GM21723 (cell line): ENCODE results near the gene MUC22.

ENCODE experiments used
- ATAC-seq: cut with Tn5 transposase; IDR thresholded peaks from one replicate; pipeline ENCODE4 v1.9.1; 2021; ENCODE audit warnings: mild to moderate bottlenecking, moderate library complexity; ENCODE audit not compliant: unreplicated experiment

Gene MUC22

GRCh38 chr6:31075528-31075927 is 65.3 kb downstream of the MUC22 start:
- ATAC-seq: no peak

GRCh38 chr6:31076611-31077010 is 66.3 kb downstream of the MUC22 start:
- ATAC-seq: no peak

GRCh38 chr6:31079656-31080261 is 69.5 kb downstream of the MUC22 start:
- ATAC-seq: no peak

- ATAC-seq: no peak
Observed at GRCh38 chr6:31081872-31082271, 71.6 kb downstream of the MUC22 start.

- ATAC-seq: no peak
Observed at GRCh38 chr6:31083742-31084354, 73.6 kb downstream of the MUC22 start.
